B cell (primary cell): ENCODE measurements around the gene ZSWIM6.

Source experiments
- EZH2 ChIP-seq: IDR thresholded peaks from 2 replicates; pipeline ENCODE4 v1.6.1; 2012; ENCODE audit warnings: borderline replicate concordance, low read depth, mild to moderate bottlenecking, moderate library complexity, low read length; ENCODE audit not compliant: insufficient read depth, poor library complexity, severe bottlenecking
- TF ChIP-seq, protein P1 (sequence below): fragments of 200-600 bp; IDR thresholded peaks from one replicate; pipeline ENCODE4 v1.8.0; 2022; ENCODE audit warnings: antibody characterized with exemption, mild to moderate bottlenecking

DNA sequence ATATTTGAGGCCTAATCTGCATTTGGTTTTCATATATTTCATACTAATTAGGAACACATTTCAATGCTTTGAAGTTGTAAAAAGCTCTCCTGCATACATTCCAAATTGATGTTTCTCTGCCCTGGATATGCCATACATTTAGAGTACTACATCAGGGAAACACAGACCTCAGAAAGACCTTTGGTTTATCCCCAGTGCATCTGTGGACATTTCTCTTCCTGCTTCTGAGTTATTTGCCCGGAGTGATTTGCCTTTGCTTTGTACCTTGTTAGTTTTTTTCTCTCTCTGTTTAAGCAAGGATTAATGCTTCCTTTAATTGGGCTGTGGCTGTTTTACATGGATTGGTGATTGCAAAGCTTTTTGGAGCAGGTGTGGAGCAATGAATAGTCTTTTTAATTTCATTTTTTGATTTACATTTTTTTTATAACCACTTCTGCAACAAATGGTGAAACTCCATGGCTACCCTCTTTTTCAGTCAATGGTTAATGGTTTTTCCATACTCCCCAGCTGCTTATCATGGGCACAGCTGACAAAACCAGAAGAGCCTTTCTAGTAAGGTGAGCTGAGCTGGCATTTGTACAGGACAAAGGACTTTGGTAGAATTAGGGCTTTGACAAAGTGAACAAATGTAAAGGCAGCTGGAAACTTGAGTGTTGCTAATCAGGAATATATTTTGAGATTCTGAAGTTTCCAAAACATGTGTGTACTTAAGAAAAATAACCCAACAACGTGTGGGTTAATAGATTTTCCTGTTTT is 54.2 kb downstream of the ZSWIM6 start:
- no peak for TF ChIP-seq EZH2
- TF ChIP-seq, protein P1, sequence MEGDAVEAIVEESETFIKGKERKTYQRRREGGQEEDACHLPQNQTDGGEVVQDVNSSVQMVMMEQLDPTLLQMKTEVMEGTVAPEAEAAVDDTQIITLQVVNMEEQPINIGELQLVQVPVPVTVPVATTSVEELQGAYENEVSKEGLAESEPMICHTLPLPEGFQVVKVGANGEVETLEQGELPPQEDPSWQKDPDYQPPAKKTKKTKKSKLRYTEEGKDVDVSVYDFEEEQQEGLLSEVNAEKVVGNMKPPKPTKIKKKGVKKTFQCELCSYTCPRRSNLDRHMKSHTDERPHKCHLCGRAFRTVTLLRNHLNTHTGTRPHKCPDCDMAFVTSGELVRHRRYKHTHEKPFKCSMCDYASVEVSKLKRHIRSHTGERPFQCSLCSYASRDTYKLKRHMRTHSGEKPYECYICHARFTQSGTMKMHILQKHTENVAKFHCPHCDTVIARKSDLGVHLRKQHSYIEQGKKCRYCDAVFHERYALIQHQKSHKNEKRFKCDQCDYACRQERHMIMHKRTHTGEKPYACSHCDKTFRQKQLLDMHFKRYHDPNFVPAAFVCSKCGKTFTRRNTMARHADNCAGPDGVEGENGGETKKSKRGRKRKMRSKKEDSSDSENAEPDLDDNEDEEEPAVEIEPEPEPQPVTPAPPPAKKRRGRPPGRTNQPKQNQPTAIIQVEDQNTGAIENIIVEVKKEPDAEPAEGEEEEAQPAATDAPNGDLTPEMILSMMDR: no peak
